NT2/D1 (cell line): ENCODE measurements around the gene TMEM86A.

ENCODE experiments used
- SUZ12 ChIP-seq: IDR thresholded peaks from 2 replicates; pipeline ENCODE4 v1.6.1; 2011; ENCODE audit not compliant: insufficient read length, insufficient read depth; ENCODE audit errors: extremely low read depth
- YY1 ChIP-seq: IDR thresholded peaks from 2 replicates; pipeline ENCODE4 v1.6.1; 2011; ENCODE audit not compliant: insufficient read length, insufficient read depth
- ZNF274 ChIP-seq: IDR thresholded peaks from 2 replicates; pipeline ENCODE4 v1.6.1; 2011; ENCODE audit warnings: mild to moderate bottlenecking, low read depth, low read length

GRCh38 chr11:18743900-18744514, 45.4 kb downstream of the TMEM86A start:
- TF ChIP-seq YY1 (no peak), ZNF274 (no peak), SUZ12 (no peak)
